Liver (tissue), 9 donors: ENCODE measurements around the gene MKNK1. TPM values are rescaled to one million over a fixed set of nuclear protein-coding genes. Genes with fewer than 3 reads are reported as not detected.

ENCODE experiments used
- DNase-seq: peaks from one replicate; pipeline ENCODE4 v3.0.0-alpha.2; 2017; ENCODE audit warnings: low spot score
- H3K27ac ChIP-seq, 2 donors: one replicate each; pipeline ENCODE4 v1.7.0; 2013; ENCODE audit warnings: inconsistent platforms in 2 of 2, low read length in 2 of 2, control low read depth in 1 of 2, low read depth in 1 of 2, mild to moderate bottlenecking in 1 of 2
- H3K27me3 ChIP-seq, 4 donors: one replicate each; pipeline versions ENCODE4 v1.6.1 to v1.7.0; 2013; ENCODE audit warnings: low read length in 3 of 4, inconsistent platforms in 1 of 4, mild to moderate bottlenecking in 1 of 4, moderate library complexity in 1 of 4; ENCODE audit not compliant: control insufficient read depth in 4 of 4, insufficient read depth in 4 of 4
- H3K36me3 ChIP-seq, 4 donors: one replicate each; pipeline versions ENCODE4 v1.6.1 to v1.7.0; 2013; ENCODE audit warnings: low read length in 3 of 4, mild to moderate bottlenecking in 3 of 4, low read depth in 1 of 4, moderate library complexity in 1 of 4; ENCODE audit not compliant: control insufficient read depth in 4 of 4, insufficient read depth in 3 of 4
- H3K4me1 ChIP-seq, 4 donors: one replicate each; pipeline versions ENCODE4 v1.6.1 to v1.7.0; 2013; ENCODE audit warnings: low read length in 3 of 4, mild to moderate bottlenecking in 3 of 4, moderate library complexity in 1 of 4; ENCODE audit not compliant: control insufficient read depth in 4 of 4, insufficient read depth in 4 of 4
- H3K4me3 ChIP-seq, 3 donors: one replicate each; pipeline versions ENCODE4 v1.6.1 to v1.7.0; 2013; ENCODE audit warnings: low read length in 3 of 3, control low read depth in 1 of 3, low read depth in 1 of 3, mild to moderate bottlenecking in 1 of 3
- H3K9ac ChIP-seq, 2 donors: one replicate each; pipeline ENCODE4 v1.7.0; 2013; ENCODE audit warnings: low read length in 2 of 2, mild to moderate bottlenecking in 2 of 2, moderate library complexity in 2 of 2, control low read depth in 1 of 2, low read depth in 1 of 2
- H3K9me3 ChIP-seq, 4 donors: one replicate each; pipeline versions ENCODE4 v1.6.1 to v1.7.0; 2013; ENCODE audit warnings: low read length in 3 of 4; ENCODE audit not compliant: control insufficient read depth in 4 of 4
- ATF3 ChIP-seq: IDR thresholded peaks from 2 replicates; pipeline ENCODE4 v1.6.1; 2016; ENCODE audit warnings: antibody characterized with exemption
- CTCF ChIP-seq: fragments of 150-350 bp; IDR thresholded peaks from 2 replicates; pipeline ENCODE4 v1.5.1; 2017; ENCODE audit warnings: improper control_type of control experiment, low read depth, low read length; ENCODE audit not compliant: missing input control
- FOXA1 ChIP-seq: IDR thresholded peaks from 2 replicates; pipeline ENCODE4 v1.6.1; 2016; ENCODE audit warnings: antibody characterized with exemption
- FOXA2 ChIP-seq: IDR thresholded peaks from 2 replicates; pipeline ENCODE4 v1.6.1; 2016; ENCODE audit warnings: antibody characterized with exemption
- GABPA ChIP-seq, 2 donors: IDR thresholded peaks in 1 of 2; conservative IDR thresholded peaks in 1 of 2; 2 replicates each; pipeline ENCODE4 v1.6.1; 2016; ENCODE audit warnings: antibody characterized with exemption in 2 of 2, mild to moderate bottlenecking in 1 of 2, moderate library complexity in 1 of 2
- HNF4A ChIP-seq, 2 donors: conservative IDR thresholded peaks; 2 replicates each; pipeline ENCODE4 v1.6.1; 2016; ENCODE audit warnings: antibody characterized with exemption in 2 of 2, mild to moderate bottlenecking in 2 of 2
- HNF4G ChIP-seq: IDR thresholded peaks from 2 replicates; pipeline ENCODE4 v1.6.1; 2016; ENCODE audit warnings: antibody characterized with exemption
- JUND ChIP-seq, 2 donors: IDR thresholded peaks; 2 replicates each; pipeline ENCODE4 v1.6.1; 2016; ENCODE audit warnings: antibody characterized with exemption in 2 of 2
- MAX ChIP-seq: IDR thresholded peaks from 2 replicates; pipeline ENCODE4 v1.6.1; 2016; ENCODE audit warnings: antibody characterized with exemption
- NR2F2 ChIP-seq: IDR thresholded peaks from 2 replicates; pipeline ENCODE4 v1.6.1; 2016; ENCODE audit warnings: antibody characterized with exemption
- RAD21 ChIP-seq, 2 donors: IDR thresholded peaks; 2 replicates each; pipeline ENCODE4 v1.6.1; 2016; ENCODE audit warnings: antibody characterized with exemption in 2 of 2, mild to moderate bottlenecking in 2 of 2
- REST ChIP-seq: IDR thresholded peaks from 2 replicates; pipeline ENCODE4 v1.6.1; 2016; ENCODE audit warnings: antibody characterized with exemption, mild to moderate bottlenecking
- RXRA ChIP-seq, 2 donors: IDR thresholded peaks; 2 replicates each; pipeline ENCODE4 v1.6.1; 2017 to 2018; ENCODE audit warnings: antibody characterized with exemption in 2 of 2, mild to moderate bottlenecking in 1 of 2
- SP1 ChIP-seq: IDR thresholded peaks from 2 replicates; pipeline ENCODE4 v1.6.1; 2018; ENCODE audit warnings: antibody characterized with exemption, mild to moderate bottlenecking
- TAF1 ChIP-seq: conservative IDR thresholded peaks from 2 replicates; pipeline ENCODE4 v1.6.1; 2016; ENCODE audit warnings: antibody characterized with exemption, mild to moderate bottlenecking
- YY1 ChIP-seq: IDR thresholded peaks from 2 replicates; pipeline ENCODE4 v1.6.1; 2016; ENCODE audit warnings: antibody characterized with exemption, mild to moderate bottlenecking
- ZBTB33 ChIP-seq: IDR thresholded peaks from 2 replicates; pipeline ENCODE4 v1.6.1; 2016; ENCODE audit warnings: antibody characterized with exemption
- whole genome bisulfite sequencing: extraction: QIAGEN DNeasy Blood & Tissue Kit; methylation state at CpG from one replicate; pipeline ENCODE4 v1.1.7; 2013; 5-methylcytosine and 5-hydroxymethylcytosine counted together
- polyA plus RNA-seq, 2 donors: library from polyadenylated mRNA; stranded (reverse) in 1 of 2; unstranded in 1 of 2; fragments of 200-250 nt in 1 of 2; fragments of >200 nt in 1 of 2; fragmentation: Nextera tagmentation in 1 of 2; extraction: Ambion mirVana in 1 of 2; gene quantifications; one replicate each; pipeline versions ENCODE4 v1.2.1 to v1.2.3, GENCODE V29; 2013 to 2015
- total RNA-seq, 2 donors: library from RNA; depleted of rRNA; stranded (reverse); fragments of >200 nt; gene quantifications; one replicate each; pipeline ENCODE4 v1.2.3, GENCODE V29; 2014
- donor health status: healthy.
- donor health status: healthy.
- donor health status: healthy.
- donor health status: healthy.
- donor health status: healthy.

Gene MKNK1
- total and polyA plus RNA-seq, 4 donors = 10.2 to 30.8 (median 18.3) TPM

GRCh38 chr1:46532498-46533178, 71.4 kb downstream of the MKNK1 start:
- WGBS = 3% methylated on average over 31 of the region's 31 CpGs
- H3K36me3 ChIP-seq = no peaks in the 10 kb centered on the region
- H3K4me3 ChIP-seq = peak overlapping the region in 1 of 3 donors; percentile 46
- H3K9me3 ChIP-seq = no peaks in the 10 kb centered on the region
- TF ChIP-seq NR2F2 (no peak), HNF4G (no peak), FOXA2 (no peak), CTCF (peak; percentile 38), RXRA (IDR thresholded peaks at IDR 0.05) (no peak), GABPA (IDR thresholded peaks at IDR 0.05 in 1 of 2, conservative IDR thresholded peaks at IDR 0.05 in 1 of 2) (no peak), FOXA1 (no peak), YY1 (no peak), HNF4A (conservative IDR thresholded peaks at IDR 0.05) (no peak), TAF1 (no peak), ATF3 (no peak), RAD21 (IDR thresholded peaks at IDR 0.05) (peak; percentile 22 to 53), SP1 (no peak), ZBTB33 (no peak), JUND (IDR thresholded peaks at IDR 0.05) (no peak), REST (no peak)
- H3K27me3 ChIP-seq = peaks cover 0 to 8% (median under 1%) of the 10 kb centered on the region in 4 donors
- H3K9ac ChIP-seq = no peak overlapping the region
- peaks cover 4 to 10% (median 7%) of the 10 kb centered on the region in 4 donors for H3K4me1 ChIP-seq
- no peak overlapping the region for H3K27ac ChIP-seq
- DNase-seq = peak; percentile 65

- H3K36me3 ChIP-seq = no peaks in the 10 kb centered on the region
- peaks cover 4 to 16% (median 12%) of the 10 kb centered on the region in 4 donors for H3K4me1 ChIP-seq
- no peak for DNase-seq
- H3K27me3 ChIP-seq = peaks cover 0 to 8% (median under 1%) of the 10 kb centered on the region in 4 donors
- no peaks in the 10 kb centered on the region for H3K9me3 ChIP-seq
- H3K4me3 ChIP-seq = no peak overlapping the region
- no peak overlapping the region for H3K27ac ChIP-seq
- no peak overlapping the region for H3K9ac ChIP-seq
- WGBS = 70% methylated on average over 3 of the region's 3 CpGs
- no peak for TF ChIP-seq ATF3
- TF ChIP-seq HNF4A (conservative IDR thresholded peaks at IDR 0.05) = no peak
- TF ChIP-seq FOXA1 = no peak
- no peak for TF ChIP-seq ZBTB33
- no peak for TF ChIP-seq JUND (IDR thresholded peaks at IDR 0.05)
- TF ChIP-seq HNF4G = no peak
- no peak for TF ChIP-seq TAF1
- no peak for TF ChIP-seq SP1
- TF ChIP-seq REST = no peak
- TF ChIP-seq RAD21 (IDR thresholded peaks at IDR 0.05) = no peak
- no peak for TF ChIP-seq MAX
Measured at GRCh38 chr1:46532095-46532494, 72.0 kb downstream of the MKNK1 start.
